ENCODE measurements around the gene FOXP4. TPM values are rescaled to one million over a fixed set of nuclear protein-coding genes. Genes with fewer than 3 reads are reported as not detected.

Gene FOXP4
- total RNA-seq, 1 donor from 2014 or later, result 3.1 TPM

GRCh38 chr6:41563060-41563776 is 17.0 kb downstream of the FOXP4 start:
- no peak for DNase-seq (ENCODE audit: low read depth)

- DNase-seq (ENCODE audit: low read depth), result no peak
These were observed 18.4 kb downstream of the FOXP4 start for GRCh38 chr6:41564448-41565142.

- DNase-seq (ENCODE audit: low read depth), result no peak
These were observed 19.5 kb downstream of the FOXP4 start for GRCh38 chr6:41565701-41566100.

- DNase-seq (ENCODE audit: low read depth), result no peak
These were observed 20.8 kb downstream of the FOXP4 start for GRCh38 chr6:41566961-41567360.

GRCh38 chr6:41567684-41568083 is 21.5 kb downstream of the FOXP4 start:
- no peak for DNase-seq (ENCODE audit: low read depth)

- DNase-seq (ENCODE audit: low read depth), result no peak
These were observed 22.0 kb downstream of the FOXP4 start for GRCh38 chr6:41568202-41568584.

GRCh38 chr6:41568585-41569384 is 22.6 kb downstream of the FOXP4 start:
- peak; percentile 77 for DNase-seq (ENCODE audit: low read depth)

- DNase-seq (ENCODE audit: low read depth), result peak; percentile 53
These were observed 24.1 kb downstream of the FOXP4 start for GRCh38 chr6:41570259-41570615.

- no peak for DNase-seq (ENCODE audit: low read depth)
These were observed 25.0 kb downstream of the FOXP4 start for GRCh38 chr6:41571021-41571780.

- no peak for DNase-seq (ENCODE audit: low read depth)
These were observed 26.4 kb downstream of the FOXP4 start for GRCh38 chr6:41572613-41573012.

GRCh38 chr6:41573276-41573675 is 27.1 kb downstream of the FOXP4 start:
- no peak for DNase-seq (ENCODE audit: low read depth)

- DNase-seq (ENCODE audit: low read depth), result no peak
These were observed 27.8 kb downstream of the FOXP4 start for GRCh38 chr6:41573985-41574384.

GRCh38 chr6:41575598-41575997 is 29.4 kb downstream of the FOXP4 start:
- no peak for DNase-seq (ENCODE audit: low read depth)

GRCh38 chr6:41576667-41577066 is 30.5 kb downstream of the FOXP4 start:
- no peak for DNase-seq (ENCODE audit: low read depth)

GRCh38 chr6:41577356-41578216 is 31.4 kb downstream of the FOXP4 start:
- DNase-seq (ENCODE audit: low read depth), result peak; percentile 57

GRCh38 chr6:41578217-41579087 is 32.3 kb downstream of the FOXP4 start:
- DNase-seq (ENCODE audit: low read depth), result peak; percentile 53

GRCh38 chr6:41579088-41579610 is 33.0 kb downstream of the FOXP4 start:
- no peak for DNase-seq (ENCODE audit: low read depth)

GRCh38 chr6:41580690-41581089 is 34.5 kb downstream of the FOXP4 start:
- DNase-seq (ENCODE audit: low read depth), result no peak

GRCh38 chr6:41581381-41581991 is 35.3 kb downstream of the FOXP4 start:
- DNase-seq (ENCODE audit: low read depth), result peak; percentile 99
